HFF-Myc (cell line): ENCODE measurements around the gene LDLRAD3.
A peak's percentile ranks its signal among the peaks of the same experiment; 100 is the strongest.
"Not testable (repeated sequence)": the region's sequence is repeated elsewhere in the genome, so short reads cannot be mapped to it uniquely, and the experiment has no call there.

ENCODE experiments used
- DNase-seq: peaks from one replicate; pipeline ENCODE4 v3.0.0-alpha.2; 2011; ENCODE audit warnings: low read depth; ENCODE audit errors: extremely low read depth
- H3K4me3 ChIP-seq: replicated peaks from 2 replicates; pipeline ENCODE4 v1.5.1; 2011; ENCODE audit warnings: low read depth, mild to moderate bottlenecking, control low read depth, low read length
- TF ChIP-seq, protein P1 (sequence below): IDR thresholded peaks from 2 replicates; pipeline ENCODE4 v1.5.1; 2012; ENCODE audit warnings: mild to moderate bottlenecking, low read depth, low read length, control low read depth; ENCODE audit errors: missing control alignments

Gene LDLRAD3

DNA sequence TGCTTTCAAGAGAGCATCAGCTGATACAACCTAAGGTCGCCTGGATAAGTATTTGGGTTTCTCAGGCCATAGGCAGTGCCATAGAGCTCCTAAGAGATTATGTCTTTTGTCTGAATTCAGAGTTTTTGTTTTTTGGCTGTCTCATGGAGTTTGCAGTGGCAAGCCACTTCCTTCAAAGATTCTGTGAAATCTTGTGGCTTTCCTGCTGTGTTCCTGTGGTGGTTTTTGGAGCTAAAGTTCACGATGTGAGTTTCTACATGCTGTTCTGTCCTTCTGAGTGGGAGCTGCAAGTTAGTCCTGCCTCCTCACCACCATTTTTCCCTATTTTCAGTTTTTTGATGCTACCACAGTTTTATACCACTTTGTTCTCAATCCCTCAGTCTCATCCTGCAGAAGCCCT is 234.0 kb downstream of the LDLRAD3 start:
- DNase-seq, result no peak
- TF ChIP-seq, protein P1, sequence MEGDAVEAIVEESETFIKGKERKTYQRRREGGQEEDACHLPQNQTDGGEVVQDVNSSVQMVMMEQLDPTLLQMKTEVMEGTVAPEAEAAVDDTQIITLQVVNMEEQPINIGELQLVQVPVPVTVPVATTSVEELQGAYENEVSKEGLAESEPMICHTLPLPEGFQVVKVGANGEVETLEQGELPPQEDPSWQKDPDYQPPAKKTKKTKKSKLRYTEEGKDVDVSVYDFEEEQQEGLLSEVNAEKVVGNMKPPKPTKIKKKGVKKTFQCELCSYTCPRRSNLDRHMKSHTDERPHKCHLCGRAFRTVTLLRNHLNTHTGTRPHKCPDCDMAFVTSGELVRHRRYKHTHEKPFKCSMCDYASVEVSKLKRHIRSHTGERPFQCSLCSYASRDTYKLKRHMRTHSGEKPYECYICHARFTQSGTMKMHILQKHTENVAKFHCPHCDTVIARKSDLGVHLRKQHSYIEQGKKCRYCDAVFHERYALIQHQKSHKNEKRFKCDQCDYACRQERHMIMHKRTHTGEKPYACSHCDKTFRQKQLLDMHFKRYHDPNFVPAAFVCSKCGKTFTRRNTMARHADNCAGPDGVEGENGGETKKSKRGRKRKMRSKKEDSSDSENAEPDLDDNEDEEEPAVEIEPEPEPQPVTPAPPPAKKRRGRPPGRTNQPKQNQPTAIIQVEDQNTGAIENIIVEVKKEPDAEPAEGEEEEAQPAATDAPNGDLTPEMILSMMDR, result no peak
- H3K4me3 ChIP-seq, result no peak overlapping the region

DNA sequence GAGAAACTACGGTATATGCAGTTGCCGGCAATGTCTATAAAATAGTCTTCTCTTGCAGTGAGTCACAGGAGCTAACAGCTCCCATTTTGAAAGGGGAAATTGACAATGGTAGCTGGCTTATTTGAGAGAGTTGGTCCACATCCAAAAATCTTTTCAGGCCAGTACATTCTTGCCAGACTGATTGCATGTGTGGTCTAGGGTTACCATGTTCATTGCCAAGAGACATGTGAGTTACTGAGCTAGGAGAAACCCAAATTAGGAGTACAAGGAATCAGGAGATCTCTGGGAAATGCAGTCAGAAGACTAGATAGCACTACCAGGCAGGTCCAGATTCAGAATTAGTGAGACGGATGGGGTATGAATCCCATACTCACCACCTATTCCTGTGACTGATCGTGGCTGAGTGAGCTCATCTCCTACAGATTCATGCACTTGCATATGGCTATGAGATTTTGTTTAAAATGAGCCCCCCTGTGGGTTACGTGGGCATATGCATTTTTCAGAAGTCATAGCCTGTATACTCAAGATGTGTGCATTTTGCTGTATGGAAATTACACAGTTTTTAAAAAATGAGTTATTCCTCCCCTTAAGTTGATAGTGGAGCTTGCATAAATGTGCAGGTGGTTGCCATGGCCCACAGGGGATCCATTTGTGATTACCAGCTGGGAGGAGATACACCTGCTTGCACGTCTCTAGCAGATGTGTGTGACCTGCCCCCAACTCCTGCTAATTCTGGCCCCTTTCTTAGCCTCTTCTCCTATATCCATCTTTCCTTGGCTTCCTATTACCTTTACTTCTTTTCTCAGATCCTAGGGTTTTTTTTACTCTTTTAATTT is 242.7 kb downstream of the LDLRAD3 start:
- DNase-seq, result peak; percentile 46
- no peak overlapping the region for H3K4me3 ChIP-seq
- TF ChIP-seq, protein P1, result no peak

DNA sequence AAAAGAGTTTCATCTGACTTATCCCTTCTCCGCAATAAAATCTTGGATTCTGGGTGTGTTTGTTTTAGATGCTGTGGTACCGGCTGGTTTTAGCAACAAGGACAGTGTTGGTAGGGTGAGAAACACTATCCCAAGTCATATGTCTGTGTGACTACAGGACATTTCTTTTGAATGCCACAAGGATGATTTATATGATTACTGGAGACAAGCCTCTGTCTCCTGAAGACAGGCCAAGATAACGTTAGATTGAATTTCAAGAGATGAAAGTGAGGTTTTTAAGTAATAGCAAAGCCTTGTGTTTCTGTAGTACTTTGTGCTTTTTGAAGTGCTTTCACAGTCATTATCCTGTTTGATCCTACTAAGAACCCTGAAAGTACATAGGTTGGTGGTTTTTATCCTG is 243.8 kb downstream of the LDLRAD3 start:
- TF ChIP-seq, protein P1, result no peak
- no peak overlapping the region for H3K4me3 ChIP-seq
- no peak for DNase-seq

DNA sequence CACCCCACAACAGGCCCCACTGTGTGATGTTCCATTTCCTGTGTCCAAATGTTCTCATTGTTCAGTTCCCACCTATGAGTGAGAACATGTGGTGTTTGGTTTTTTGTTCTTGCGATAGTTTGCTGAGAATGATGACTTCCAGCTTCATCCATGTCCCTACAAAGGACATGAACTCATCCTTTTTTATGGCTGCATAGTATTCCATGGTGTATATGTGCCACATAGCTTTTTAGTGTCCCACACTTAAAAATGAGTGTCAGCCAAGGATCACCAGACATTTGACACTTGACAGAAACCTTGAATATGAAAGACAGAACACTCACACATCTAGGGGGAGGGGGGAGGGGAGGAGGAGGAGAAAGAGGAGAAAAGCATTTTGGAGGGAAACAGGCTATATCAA is 245.9 kb downstream of the LDLRAD3 start:
- DNase-seq, result not testable (repeated sequence)

DNA sequence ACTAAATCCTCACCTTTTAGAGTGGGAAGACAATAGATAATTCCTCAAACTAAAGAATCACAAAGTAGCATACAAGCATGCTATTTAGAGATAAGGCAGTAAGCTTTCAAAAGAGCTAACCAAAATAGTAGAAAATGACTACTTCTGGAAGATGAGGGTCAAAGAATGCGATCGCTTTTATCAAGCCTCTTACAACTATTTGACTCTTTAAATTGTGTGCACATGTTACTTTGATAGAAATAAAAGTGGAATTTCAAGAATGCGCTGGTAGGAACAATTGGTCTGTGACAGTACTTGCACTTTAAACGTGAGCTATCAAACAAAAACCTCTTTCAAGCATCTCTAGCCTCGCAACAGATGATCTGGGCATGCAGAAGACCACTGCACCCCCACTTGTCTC is 248.1 kb downstream of the LDLRAD3 start:
- TF ChIP-seq, protein P1, result no peak
- H3K4me3 ChIP-seq, result no peak overlapping the region
- DNase-seq, result no peak

More for the DNA sequence above, 245.9 kb downstream of the LDLRAD3 start:
- not testable (repeated sequence) for H3K4me3 ChIP-seq

DNA sequence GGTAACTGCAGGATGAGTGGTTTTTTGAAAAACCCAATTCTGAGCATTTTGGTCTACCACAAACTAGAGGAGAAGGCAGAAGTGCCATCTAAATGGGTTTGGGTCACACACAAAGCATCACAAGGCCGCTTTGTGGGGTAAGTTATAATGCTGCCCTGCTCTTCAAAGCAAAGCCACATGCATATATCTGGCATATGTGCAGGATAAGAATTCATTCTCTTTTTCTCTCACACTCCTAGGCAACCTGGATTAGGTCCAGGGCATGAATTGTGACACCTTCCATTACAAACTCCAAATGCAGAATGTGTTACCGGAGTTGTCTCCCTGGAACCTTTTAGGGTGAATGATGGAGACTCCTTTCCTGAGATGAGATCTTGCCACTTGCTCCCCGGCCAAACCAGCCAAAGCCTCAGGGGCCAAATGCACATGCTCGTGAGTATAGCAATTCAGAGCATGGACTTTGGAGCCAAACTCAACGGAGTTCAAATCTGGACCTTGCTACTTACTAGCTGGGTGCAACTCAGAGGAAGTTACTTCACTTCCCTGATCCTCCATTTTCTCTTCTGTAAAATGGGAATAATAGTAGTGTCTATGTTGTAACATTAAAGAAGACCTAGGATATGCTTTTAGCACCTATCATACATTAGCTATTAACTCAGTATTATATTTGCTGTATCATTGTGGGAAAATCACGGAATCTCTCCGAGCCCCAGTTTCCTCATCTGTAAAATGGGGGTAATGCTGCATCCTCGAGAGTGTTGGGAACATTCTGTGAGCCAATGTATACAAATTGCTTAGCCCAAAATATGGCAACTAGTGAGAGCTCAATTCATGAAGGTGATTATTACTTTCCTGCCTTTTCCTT is 248.8 kb downstream of the LDLRAD3 start:
- no peak for DNase-seq
- TF ChIP-seq, protein P1, result no peak
- no peak overlapping the region for H3K4me3 ChIP-seq

DNA sequence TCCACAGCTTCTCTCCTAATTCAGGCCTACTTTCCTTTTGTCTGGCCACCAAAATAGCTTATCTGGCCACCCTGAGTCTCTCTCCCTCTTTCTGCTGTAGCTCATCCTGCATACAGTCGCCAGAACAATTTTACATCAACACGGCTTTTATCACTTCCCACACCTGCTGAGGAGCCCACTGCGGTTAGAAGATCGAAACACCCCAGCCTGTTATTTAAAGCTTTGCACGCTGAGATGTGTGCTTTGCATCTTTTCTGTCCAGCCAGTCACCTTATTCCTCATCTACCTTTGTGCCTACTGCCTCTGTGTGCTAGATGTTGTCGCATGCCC is 249.4 kb downstream of the LDLRAD3 start:
- TF ChIP-seq, protein P1, result no peak
- no peak overlapping the region for H3K4me3 ChIP-seq
- DNase-seq, result no peak
